Thyroid gland (tissue), 4 donors: Measurements from ENCODE around the gene IZUMO2.

Experiments
- POLR2A ChIP-seq, 2 donors: fragments of 450-650 bp; IDR thresholded peaks; one replicate each; pipeline ENCODE4 v1.6.1; 2017; ENCODE audit warnings: antibody characterized with exemption in 2 of 2, mild to moderate bottlenecking in 2 of 2, moderate library complexity in 1 of 2
- TF ChIP-seq, protein P1 (sequence below), 6 experiments: fragments of 200-600 bp in 3 of 6; fragments of 450-650 bp in 3 of 6; sonication (generic) in 3 of 6; IDR thresholded peaks; one replicate each; pipeline ENCODE4 v1.5.1; 2016 to 2019; ENCODE audit warnings: antibody characterized with exemption in 6 of 6, mild to moderate bottlenecking in 2 of 6, inconsistent platforms in 1 of 6, moderate library complexity in 1 of 6

DNA sequence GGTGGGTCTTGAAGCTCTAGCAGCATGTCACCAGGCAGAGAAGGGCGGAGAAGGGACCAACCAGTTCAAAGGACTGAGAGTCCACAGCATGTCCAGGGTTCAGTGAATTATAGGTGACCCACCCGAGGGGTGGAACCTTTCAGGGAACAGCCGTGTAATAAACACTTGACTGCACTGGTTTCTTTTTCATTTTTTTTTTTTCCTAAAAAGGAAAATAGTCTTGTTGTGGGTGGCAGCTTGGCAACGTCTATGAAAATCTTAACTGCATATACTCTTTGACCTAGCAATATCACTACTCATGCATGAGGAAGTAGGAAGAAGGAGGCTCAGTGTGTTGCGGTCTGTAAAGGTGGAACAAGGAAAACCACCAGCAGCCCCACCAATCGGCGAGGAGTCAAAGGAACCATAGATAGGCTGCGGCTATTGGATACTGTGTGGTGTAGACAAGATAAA lies 27.4 kb upstream of the IZUMO2 start:
- TF ChIP-seq, protein P1, sequence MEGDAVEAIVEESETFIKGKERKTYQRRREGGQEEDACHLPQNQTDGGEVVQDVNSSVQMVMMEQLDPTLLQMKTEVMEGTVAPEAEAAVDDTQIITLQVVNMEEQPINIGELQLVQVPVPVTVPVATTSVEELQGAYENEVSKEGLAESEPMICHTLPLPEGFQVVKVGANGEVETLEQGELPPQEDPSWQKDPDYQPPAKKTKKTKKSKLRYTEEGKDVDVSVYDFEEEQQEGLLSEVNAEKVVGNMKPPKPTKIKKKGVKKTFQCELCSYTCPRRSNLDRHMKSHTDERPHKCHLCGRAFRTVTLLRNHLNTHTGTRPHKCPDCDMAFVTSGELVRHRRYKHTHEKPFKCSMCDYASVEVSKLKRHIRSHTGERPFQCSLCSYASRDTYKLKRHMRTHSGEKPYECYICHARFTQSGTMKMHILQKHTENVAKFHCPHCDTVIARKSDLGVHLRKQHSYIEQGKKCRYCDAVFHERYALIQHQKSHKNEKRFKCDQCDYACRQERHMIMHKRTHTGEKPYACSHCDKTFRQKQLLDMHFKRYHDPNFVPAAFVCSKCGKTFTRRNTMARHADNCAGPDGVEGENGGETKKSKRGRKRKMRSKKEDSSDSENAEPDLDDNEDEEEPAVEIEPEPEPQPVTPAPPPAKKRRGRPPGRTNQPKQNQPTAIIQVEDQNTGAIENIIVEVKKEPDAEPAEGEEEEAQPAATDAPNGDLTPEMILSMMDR (IDR thresholded peaks at IDR 0.05), result no peak
- TF ChIP-seq POLR2A (IDR thresholded peaks at IDR 0.05), result no peak
